ENCODE data around the gene NHERF2.

The NHERF2 gene

DNA sequence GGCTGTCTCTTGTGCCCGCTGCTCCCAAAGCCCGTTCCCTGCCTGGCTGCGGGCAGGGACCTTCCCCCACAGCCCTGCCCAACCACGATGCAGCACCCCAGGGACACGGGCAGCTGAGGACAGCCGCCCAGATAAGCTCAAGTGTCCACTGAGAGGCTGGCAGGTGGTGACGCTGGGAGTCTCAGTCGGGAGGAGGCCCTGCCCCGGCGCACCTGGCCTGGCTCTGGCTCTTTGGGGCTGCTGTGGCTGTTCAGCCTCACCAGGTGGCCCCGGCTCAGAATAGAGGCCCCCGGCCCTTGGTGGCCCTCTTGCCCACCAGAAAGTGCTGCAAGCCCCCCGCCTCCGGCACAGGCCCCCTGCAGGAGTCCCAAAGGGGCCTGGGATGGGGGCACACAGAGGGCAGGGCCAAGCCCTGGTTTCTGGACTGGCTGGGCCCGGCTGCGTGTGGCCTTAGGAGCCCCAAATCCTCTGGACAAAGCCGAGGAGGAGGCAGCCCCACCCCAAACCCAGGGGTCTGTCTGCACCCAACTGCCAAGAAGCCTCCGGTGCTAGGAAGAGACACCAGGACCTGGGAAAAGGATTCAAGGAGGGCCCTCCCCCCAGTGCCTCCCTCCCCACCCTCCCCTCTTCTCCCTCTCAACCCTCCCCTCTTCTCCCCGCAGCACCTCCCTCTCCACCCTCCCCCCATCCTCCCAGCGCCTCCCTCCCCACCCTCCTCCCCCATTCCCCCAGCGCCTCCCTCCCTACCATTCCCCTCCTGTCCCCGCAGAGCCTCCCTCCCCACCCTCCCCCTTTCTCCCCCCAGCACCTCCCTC lies 15.7 kb downstream of the NHERF2 start:
- no peak for DNase-seq

DNA sequence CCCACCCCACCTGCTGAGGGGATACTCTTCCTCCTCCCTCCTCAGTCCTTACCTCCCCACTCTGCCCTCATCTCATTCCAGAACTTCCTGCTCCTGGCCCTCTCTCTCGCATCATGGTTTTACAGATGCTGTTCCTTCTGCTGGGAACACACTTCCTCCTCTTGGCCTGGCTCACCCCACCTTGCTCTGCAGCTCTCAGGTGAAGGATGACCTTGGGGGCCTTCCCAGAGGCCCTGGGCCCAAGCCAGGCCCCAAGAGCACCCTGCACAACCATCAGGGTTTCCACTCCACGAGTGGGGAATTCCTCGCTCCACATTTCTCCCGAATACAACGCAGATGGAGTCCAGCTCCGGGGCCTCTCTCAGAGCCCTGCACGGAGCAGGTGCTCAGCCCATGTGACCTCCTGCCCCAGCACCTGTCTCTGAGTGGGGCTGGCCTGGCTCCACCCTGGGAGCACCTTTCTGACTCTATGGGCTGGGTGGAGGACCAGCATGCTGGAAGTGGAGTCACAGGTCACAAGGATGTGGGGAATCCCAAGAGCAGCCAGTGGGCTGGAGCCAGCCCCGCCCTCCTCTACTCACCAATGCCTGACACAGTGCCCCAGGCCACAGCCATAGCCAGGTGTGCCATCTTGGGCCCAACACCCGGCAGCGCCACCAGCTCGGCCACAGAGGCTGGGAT lies 16.4 kb downstream of the NHERF2 start:
- DNase-seq: no peak

DNA sequence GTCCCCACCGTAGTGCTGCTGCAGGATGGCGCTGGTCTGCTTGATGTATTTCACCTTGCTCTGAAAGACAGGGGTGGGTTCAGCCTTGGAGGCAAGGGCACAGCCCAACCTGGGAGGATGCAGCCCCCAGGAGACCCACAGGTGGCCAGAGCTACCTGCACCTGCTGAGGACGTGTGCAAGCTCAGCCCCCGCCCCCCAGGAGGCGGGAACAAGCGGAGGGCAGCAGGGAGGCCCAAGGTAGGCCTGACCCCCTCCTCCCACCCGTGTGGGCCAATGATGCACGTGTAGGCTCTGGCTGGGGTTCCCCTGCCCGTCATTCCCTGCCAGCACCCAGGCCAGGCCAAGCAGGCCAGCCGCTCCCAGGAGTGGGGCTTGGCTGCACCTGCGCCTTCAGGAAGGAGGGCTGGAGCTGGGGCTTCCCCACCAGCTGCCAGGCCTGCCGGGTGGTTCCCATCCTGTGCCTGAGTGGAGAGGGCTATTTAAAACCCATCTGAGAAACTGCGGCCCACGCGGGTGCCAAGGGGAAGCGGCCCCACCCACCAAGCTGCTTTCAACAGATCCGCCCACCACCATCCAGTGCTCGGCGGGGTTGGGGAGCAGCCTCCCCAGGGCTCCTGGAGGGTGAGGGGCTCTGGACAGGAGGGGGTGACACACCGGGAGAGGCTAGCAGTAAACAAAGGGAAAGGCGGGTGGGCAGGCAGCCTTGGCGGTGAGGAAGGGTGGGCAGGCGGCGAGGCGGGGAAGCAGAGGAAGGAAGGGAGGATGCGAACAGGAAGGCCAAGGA lies 17.2 kb downstream of the NHERF2 start:
- DNase-seq: no peak

DNA sequence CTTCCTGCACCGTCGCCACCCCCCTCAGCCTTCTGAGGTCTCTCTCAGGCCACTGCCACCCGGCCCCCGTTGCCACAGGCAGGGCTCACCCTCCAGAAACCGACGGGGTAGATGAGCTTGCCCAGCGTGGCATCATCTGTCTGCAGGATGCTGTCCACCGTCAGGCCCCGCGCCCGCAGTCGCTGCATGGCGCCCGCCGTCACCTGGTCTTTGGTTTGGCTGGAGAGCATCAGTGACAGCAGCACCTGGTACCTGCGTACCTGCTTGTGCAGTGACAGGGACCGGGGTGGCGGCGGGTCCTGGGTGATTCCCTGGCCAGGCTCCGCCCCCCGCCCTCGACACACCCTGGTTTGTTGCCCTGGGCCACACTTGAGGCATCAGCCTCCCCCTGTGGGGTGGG lies 17.8 kb downstream of the NHERF2 start:
- DNase-seq: no peak

DNA sequence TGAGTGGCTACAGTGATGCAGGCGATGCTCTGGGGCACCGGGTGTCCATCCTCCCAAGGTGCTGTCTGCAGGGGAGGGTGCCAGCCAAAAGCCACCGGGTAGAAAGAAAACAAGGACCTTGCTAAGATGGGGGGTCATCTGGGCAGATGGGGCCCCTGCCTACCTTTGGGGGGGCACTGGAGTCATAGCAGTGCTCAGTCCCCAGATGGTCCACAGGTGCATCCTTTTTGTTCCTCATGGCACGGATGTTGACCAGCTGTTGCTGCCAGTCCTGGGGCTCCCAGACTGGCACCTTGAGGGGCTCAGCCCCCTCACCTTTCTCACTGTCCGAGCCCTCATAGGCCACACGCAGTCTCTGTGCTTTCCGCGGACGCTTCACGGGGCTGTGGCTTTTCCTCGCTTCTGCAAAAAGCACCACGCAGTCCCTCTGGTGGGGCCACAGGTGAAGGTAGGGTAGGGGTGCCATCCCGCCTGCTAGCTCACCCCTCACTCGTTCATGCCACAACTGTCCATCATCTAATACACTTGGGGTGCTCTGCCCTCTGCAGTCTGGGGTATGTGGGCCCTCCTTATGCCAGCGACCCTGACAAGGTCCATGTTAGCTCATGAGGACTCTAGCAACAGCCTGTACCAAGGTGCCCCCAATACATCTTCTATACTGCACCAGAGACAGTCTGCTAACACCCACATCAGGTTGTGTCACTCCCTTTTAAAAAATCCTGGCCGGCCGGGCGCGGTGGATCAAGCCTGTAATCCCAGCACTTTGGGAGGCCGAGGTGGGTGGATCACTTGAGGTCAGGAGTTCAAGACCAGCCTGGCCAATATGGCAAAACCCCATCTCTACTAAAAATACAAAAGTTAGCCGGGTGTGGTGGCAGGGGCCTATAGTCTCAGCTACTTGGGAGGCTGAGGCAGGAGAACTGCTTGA lies 19.5 kb downstream of the NHERF2 start:
- no peak for DNase-seq

DNA sequence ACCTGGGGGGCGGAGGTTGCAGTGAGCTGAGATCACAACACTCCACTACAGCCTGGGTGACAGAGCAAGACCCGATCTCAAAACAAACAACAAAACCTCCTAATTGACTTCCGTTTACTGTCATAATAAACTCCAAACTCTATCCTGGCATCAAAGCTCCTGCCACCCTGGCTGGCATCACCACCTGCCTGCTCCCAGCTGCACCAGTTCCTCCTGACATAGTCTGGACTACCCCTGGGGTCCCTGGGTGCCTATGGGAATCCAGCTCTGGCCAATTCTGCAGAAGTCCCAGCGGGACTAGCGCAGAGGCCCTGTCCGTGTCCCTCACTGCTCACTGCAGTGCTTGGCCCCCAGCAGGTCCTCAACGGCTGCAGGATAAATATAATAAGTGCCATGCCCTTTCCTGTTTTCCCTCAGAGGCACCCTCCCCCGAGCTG lies 20.2 kb downstream of the NHERF2 start:
- DNase-seq: no peak

DNA sequence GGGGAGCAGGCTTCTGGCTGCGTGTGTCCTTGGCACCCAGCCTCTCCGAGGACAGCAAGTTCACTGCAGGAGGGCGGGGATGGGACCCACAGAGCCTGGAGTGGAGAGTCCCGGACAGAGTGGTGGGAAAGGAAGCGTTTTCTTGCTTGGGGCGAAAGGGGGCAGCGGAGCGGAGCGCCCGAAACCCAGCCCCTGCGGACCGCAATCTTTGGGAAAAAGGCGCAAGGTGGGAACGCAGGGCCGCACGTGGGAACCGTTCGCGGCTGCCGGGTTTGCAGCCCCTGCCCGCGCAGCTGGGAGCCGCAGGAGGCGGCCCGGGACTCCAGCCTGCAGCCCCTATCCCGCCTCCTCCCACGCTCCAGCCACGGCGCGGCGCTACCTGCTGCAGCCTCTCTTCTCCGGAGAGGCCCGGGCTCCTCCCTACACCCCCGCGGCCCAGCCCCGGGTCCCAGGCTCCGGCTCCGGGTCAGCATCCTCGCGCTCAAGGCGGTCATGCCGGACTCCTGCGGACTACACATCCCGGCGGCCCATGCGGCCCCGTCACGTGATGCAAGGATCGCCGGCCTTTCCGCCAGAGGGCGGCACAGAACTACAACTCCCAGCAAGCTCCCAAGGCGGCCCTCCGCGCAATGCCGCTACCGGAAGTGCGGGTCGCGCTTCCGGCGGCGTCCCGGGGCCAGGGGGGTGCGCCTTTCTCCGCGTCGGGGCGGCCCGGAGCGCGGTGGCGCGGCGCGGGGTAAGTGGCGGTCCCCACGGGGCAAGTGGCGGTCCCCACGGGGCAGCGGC lies 20.8 kb downstream of the NHERF2 start, which contains the start of the genes NTHL1 and TSC2:
Gene NTHL1 (minus strand): TSS at position 505 of the 786 bp plus-strand sequence. CDS start 11 bp downstream, at position 494.
Gene TSC2 (plus strand): TSS at position 656 of the 786 bp plus-strand sequence. CDS start 631 bp downstream, outside the sequence.
- DNase-seq: peak; percentile 82

DNA sequence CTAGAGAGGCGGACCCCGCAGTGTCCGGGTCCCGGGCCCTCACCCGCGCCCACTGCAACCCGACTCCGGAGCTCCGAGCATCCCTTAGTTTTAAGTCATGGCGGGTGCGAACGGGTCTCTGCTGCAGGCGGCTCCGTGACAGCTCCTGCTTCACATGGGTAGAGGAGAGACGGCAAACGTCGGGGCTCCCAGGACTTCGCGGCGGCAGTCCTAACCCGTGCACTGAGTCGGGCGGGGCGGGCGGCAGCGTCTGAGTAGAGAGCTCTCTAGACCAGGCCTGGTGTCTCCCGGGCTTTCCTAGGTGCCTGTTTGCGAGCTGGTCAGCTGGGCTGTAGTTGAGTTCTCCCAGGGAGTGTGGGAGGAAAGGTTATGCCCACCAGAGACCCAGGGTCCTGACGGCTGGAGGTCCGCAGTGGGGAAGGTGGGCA lies 21.4 kb downstream of the NHERF2 start:
- DNase-seq: no peak

DNA sequence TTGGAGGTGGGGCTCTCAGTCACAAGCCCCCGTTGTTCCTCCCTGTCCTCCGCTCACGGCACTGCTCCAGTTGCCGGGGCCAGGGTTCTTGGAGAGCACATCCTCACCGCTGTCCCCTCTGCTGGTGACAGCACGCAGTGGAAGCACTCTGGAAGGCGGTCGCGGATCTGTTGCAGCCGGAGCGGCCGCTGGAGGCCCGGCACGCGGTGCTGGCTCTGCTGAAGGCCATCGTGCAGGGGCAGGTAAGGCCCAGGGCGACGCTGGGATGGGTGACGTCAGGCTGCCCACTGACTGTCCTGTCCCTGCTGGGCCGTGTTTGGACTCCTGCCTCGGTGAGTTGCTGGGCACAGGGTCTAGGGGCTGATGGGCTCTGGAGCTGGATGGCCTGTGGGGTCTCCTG lies 26.5 kb downstream of the NHERF2 start:
- no peak for DNase-seq

DNA sequence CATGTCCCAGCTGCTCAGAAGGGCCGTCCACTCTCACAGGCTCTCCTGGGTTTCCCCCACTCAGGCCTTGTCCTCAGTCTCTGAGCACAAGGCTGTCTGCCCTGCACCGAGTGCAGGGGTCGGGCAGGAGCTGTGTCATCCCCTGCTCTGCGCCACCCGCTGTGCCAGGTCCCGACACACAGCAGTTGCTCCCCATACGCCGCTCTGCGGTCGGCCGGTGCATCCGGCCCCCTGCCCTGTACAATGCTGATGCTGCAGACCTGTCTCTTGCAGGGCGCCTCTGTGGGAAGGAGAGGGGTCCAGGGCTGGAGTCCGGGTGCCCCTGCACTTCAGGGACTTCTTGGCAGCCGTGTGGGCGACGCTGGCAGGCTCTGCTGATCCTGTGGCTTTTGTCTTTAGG lies 27.2 kb downstream of the NHERF2 start:
- no peak for DNase-seq

DNA sequence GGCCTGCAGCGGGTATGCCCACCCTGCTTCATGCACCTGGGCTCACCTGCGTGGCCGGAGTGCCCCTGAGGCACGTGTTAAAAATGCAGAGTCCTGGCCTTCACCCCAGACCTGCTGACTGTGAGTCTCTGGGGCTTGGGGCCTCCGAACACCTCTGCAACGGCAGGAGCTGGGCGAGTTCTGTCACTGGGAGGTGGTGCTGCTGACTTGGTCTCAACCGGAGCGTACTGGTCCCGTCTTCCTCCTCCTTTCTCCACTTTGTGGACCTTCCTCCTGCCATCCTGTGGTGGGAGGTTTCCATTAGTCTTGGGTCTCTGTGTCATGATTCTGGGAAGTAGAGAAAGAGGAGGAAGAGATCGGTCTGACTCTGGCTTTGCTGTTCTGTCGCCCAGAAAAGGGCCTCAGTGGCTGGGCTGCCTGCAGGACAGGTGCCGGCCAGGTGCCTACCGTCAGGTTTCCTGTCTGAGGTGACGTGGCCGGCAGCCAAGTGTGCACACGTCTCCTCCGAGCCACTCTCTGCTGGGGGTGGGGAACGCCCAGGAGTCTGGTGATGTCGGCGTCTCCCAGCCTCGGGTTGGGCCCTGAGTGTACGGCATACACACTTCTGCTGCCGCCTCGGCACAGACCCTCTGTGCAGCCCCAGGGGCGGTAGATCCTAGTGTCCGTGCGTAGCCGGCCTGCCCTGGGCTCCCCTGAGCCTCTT lies 28.0 kb downstream of the NHERF2 start:
- no peak for DNase-seq

DNA sequence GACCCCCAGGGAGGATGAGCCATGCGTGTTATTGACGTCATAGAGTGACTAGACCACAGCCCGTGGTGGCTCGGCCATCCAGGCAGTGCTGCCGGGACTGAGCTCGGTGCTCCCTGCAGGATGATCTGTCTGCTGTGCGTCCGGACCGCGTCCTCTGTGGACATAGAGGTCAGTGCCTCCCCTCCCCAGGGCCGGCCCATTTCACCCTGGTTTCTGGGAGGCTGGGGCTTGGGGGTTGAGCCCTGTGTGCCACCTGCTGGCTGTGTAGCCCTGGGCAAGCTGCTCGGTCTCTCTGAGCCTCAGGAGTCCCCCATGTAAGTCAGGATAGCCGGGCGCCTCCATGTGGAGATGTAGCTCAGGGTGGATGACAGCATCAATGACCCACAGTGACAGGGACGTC lies 29.4 kb downstream of the NHERF2 start:
- no peak for DNase-seq

DNA sequence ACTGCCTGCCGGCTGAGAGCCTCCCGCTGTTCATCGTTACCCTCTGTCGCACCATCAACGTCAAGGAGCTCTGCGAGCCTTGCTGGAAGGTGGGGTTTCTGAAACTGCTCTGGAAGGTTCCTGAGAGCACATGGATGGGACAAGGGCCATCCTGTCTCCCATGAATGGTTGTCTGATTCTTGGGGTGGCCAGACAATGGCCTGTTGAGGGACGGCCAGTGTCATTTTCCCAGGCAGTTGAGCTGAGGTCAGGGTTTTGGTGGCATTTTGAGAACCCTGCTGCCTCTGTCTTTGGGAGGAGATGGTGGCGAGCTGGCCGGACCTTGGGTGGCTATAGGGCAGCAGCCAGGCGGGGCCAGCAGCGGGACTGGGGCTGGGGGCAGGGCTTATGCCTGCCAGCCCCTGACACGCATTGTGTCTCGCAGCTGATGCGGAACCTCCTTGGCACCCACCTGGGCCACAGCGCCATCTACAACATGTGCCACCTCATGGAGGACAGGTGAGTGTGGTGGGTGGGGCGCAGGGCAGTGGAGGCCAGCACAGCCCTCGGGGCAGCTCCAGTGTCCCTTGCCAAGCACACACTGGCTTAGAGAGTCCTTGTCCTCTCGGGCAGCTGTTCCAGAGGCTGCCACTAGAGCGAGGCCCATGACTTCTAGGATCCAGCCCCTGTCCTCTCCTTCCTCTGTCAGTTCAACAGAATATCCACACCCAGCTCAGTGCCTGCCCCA lies 30.1 kb downstream of the NHERF2 start:
- no peak for DNase-seq

DNA sequence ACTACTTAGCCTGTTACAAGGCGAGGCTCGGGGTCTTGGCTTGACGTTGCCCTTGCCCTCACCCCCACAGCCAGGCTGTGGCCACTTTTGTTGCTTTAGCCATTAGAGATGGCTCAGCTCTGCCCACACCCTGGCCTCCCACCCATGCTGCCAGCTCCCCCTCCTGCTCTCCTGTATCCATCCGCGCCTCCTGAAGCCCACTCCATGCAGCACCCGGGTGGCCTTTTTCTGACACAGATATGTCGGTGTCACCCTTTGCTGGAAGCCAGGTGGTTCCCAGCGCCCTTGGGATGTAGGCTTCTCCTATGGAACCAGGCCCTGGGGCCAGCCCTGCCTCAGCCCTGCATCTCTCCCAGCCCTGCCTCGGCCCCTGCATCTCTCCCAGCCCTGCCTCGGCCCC lies 30.7 kb downstream of the NHERF2 start:
- DNase-seq: no peak

DNA sequence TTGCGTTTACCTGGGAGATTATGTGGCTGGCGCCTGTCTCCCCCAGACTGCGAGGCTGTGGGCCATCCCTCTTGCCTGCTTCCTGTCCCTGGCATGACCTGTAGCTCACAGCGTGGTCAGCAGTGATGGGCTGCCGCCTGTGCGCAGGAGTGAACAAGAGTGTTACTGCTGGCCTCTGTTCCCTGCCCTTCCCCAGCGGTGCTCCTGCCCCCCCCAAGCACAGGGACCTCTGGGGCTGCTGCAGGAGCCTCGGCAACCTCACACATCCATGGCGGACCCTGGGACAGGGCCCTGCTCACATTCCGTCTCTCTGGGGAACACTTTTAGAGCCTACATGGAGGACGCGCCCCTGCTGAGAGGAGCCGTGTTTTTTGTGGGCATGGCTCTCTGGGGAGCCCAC lies 31.7 kb downstream of the NHERF2 start:
- no peak for DNase-seq

DNA sequence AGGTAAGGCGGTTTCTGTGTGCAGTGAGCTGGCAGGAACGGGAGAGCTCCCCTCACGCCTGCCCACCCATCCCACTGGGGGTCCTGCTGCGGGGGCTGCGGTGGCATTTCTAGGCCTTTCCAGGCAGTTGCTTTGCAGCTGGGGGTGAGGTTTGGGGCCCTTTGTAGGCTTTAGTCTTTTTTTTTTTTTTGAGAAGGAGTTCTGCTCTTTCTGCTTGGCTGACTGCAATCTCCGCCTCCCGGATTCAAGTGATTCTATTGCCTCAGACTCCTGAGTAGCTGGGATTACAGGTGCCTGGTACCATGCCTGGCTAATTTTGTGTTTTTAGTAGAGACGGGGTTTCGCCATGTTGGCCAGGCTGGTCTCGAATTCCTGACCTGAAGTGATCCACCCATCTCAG lies 32.2 kb downstream of the NHERF2 start:
- DNase-seq: no peak

DNA sequence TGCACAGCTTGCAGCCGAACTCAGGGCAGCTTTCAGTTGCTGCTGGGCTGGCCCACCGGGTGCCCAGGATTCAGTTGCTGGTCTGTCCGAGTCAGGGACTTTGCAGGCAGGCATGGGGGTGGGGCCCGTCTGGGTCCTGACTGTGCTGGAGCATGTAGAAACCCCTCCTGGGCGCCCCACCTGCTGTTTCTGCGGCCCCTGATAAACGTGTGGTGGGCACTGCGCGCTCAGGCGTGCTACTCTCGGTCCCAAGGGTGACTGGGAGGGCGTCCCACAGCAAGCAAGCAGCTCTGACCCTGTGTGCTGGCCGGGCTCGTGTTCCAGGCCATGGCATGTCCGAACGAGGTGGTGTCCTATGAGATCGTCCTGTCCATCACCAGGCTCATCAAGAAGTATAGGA lies 33.6 kb downstream of the NHERF2 start:
- DNase-seq: no peak

DNA sequence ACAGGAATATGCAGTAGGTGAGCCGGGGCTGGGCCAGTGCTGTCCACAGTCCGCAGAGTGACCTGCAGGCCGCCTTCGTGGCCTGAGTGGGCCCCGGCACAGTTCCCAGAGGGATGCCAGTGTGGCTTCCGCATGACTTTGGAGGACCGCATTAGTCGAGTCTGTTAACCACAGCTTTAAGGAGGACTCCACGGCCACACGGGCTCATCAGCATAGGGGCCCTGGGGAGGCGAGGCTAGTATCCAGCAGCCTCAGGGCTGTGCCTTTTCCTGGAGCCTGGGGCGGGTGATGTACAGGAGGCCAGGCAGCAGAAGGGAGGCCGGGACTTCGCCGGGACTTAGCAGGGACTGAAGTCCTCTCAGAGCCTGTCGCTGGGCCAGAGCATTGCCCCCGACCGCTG lies 34.3 kb downstream of the NHERF2 start:
- DNase-seq: no peak

DNA sequence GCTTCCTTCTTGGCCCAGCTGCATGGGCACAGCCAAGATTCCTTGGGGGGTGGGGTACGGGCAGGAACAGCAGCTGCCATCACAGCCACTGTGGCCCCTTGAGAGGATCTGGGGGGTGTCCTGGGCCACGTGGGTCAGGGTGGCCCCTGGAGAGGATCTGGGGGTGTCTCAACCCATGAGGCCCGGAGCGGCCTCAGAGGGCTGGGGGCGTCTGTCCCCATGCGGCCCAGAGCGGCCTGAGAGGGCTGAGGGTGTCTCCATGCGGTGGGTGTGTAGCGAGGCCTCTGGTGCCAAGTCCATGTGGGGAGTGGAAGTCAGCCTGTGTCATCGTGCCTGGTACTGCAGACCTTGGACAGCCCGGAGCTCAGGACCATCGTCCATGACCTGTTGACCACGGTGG lies 34.8 kb downstream of the NHERF2 start:
- no peak for DNase-seq

DNA sequence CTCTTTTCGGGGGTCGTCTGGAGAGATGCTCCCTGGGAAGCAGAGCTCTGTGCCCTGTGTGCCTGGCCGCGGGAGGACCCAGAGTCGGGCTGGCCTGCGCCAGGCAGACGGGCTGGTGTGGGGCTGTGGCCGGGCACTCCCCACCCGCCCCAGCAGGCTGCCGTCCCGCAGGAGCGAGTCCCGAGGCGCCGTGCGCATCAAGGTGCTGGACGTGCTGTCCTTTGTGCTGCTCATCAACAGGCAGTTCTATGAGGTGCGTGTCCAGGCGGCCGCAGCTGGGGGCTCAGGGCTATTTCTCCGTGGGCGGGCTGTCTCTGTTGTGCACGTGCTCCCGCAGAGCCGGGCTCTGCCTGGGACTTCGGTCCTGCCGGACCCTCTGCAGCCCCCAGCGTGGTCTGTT lies 36.1 kb downstream of the NHERF2 start:
- DNase-seq: no peak
